Measurements from ENCODE around the gene FMO1. TPM values are rescaled to one million over a fixed set of nuclear protein-coding genes. Genes with fewer than 3 reads are reported as not detected.

The FMO1 gene
- total RNA-seq, 1 experiment from 2014 or later: not detected

- DNase-seq (ENCODE audit: low spot score): no peak
- intact Hi-C loops (cut with micrococcal nuclease; ENCODE audit: unreplicated experiment): no loop called here
- Histone ChIP-seq H3K9me3 (ENCODE audit: low read depth, low read length, poor library complexity, severe bottlenecking) (no peaks in the 10 kb centered on the region), H3K36me3 (ENCODE audit: insufficient read depth, low read length, poor library complexity, severe bottlenecking) (no peaks in the 10 kb centered on the region), H3K4me3 (ENCODE audit: low read depth, low read length, poor library complexity, severe bottlenecking) (no peak overlapping the region), H3K4me1 (ENCODE audit: insufficient read depth, low read length, poor library complexity, severe bottlenecking) (no peaks in the 10 kb centered on the region), H3K27ac (ENCODE audit: low read depth, low read length, poor library complexity, severe bottlenecking) (no peak overlapping the region), H3K27me3 (replicated peaks; ENCODE audit: insufficient read depth, low read depth, low read length, poor library complexity) (no peaks in the 10 kb centered on the region)
- ChIA-PET POLR2A (ENCODE audit: low non-redundant PET) (no interaction called here), CTCF (no interaction called here)
- TF ChIP-seq CTCF (conservative IDR thresholded peaks at IDR 0.05; ENCODE audit: low read depth, low read length): no peak
- BruUV-seq (replicated peaks): no TSS peak
Measured at GRCh38 chr1:171277534-171277933, 29.2 kb downstream of the FMO1 start.

- H3K4me3 ChIP-seq (ENCODE audit: low read depth, low read length, poor library complexity, severe bottlenecking): no peak overlapping the region
- no TSS peak for BruUV-seq (replicated peaks)
- ChIA-PET CTCF (no interaction called here), POLR2A (ENCODE audit: low non-redundant PET) (no interaction called here)
- intact Hi-C loops (cut with micrococcal nuclease; ENCODE audit: unreplicated experiment): no loop called here
- no peak overlapping the region for H3K27ac ChIP-seq (ENCODE audit: low read depth, low read length, poor library complexity, severe bottlenecking)
- DNase-seq (ENCODE audit: low spot score): no peak
- no peaks in the 10 kb centered on the region for H3K27me3 ChIP-seq (replicated peaks; ENCODE audit: insufficient read depth, low read depth, low read length, poor library complexity)
- TF ChIP-seq EZH2 (IDR thresholded peaks at IDR 0.05; ENCODE audit: borderline replicate concordance, low read depth, low read length, poor library complexity, severe bottlenecking) (no peak), CTCF (conservative IDR thresholded peaks at IDR 0.05; ENCODE audit: low read depth, low read length) (no peak)
- no peaks in the 10 kb centered on the region for H3K9me3 ChIP-seq (ENCODE audit: low read depth, low read length, poor library complexity, severe bottlenecking)
- no peaks in the 10 kb centered on the region for H3K4me1 ChIP-seq (ENCODE audit: insufficient read depth, low read length, poor library complexity, severe bottlenecking)
- no peaks in the 10 kb centered on the region for H3K36me3 ChIP-seq (ENCODE audit: insufficient read depth, low read length, poor library complexity, severe bottlenecking)
Measured at GRCh38 chr1:171279234-171279633, 30.9 kb downstream of the FMO1 start.

GRCh38 chr1:171279678-171280077, 31.4 kb downstream of the FMO1 start:
- Histone ChIP-seq H3K4me3 (ENCODE audit: low read depth, low read length, poor library complexity, severe bottlenecking) (no peak overlapping the region), H3K4me1 (ENCODE audit: insufficient read depth, low read length, poor library complexity, severe bottlenecking) (no peaks in the 10 kb centered on the region), H3K27me3 (replicated peaks; ENCODE audit: insufficient read depth, low read depth, low read length, poor library complexity) (no peaks in the 10 kb centered on the region), H3K9me3 (ENCODE audit: low read depth, low read length, poor library complexity, severe bottlenecking) (no peaks in the 10 kb centered on the region), H3K27ac (ENCODE audit: low read depth, low read length, poor library complexity, severe bottlenecking) (no peak overlapping the region), H3K36me3 (ENCODE audit: insufficient read depth, low read length, poor library complexity, severe bottlenecking) (no peaks in the 10 kb centered on the region)
- TF ChIP-seq EZH2 (IDR thresholded peaks at IDR 0.05; ENCODE audit: borderline replicate concordance, low read depth, low read length, poor library complexity, severe bottlenecking): no peak
- no peak for TF ChIP-seq CTCF (conservative IDR thresholded peaks at IDR 0.05; ENCODE audit: low read depth, low read length)
- intact Hi-C loops (cut with micrococcal nuclease; ENCODE audit: unreplicated experiment): no loop called here
- CTCF ChIA-PET: no interaction called here
- DNase-seq (ENCODE audit: low spot score): no peak
- POLR2A ChIA-PET (ENCODE audit: low non-redundant PET): no interaction called here
- BruUV-seq (replicated peaks): no TSS peak
